Neural progenitor cell (in vitro differentiated cells): Measurements from ENCODE around the gene SND1. TPM values are rescaled to one million over a fixed set of nuclear protein-coding genes. Genes with fewer than 3 reads are reported as not detected.

Source experiments
- DNase-seq: peaks from one replicate; pipeline ENCODE4 v3.0.0-alpha.2; 2016; ENCODE audit warnings: low spot score
- H2AFZ ChIP-seq: fragments of 200-600 bp; sonication (generic); replicated peaks from 2 replicates; pipeline ENCODE4 v1.6.1; 2016; ENCODE audit warnings: antibody characterized with exemption
- H3F3A ChIP-seq: fragments of 200-600 bp; sonication (generic); 2 replicates; pipeline ENCODE4 v1.6.1; 2016; ENCODE audit warnings: antibody characterized with exemption, low read depth
- H3K27ac ChIP-seq: fragments of 200-600 bp; sonication (generic); 2 replicates; pipeline ENCODE4 v1.5.1; 2016; ENCODE audit warnings: mild to moderate bottlenecking
- H3K27me3 ChIP-seq: fragments of 200-600 bp; sonication (generic); 2 replicates; pipeline ENCODE4 v1.6.1; 2016; ENCODE audit warnings: mild to moderate bottlenecking, moderate library complexity
- H3K36me3 ChIP-seq: fragments of 200-600 bp; sonication (generic); 2 replicates; pipeline ENCODE4 v1.5.1; 2016
- H3K4me1 ChIP-seq: fragments of 200-600 bp; sonication (generic); 2 replicates; pipeline ENCODE4 v1.6.1; 2016; ENCODE audit warnings: mixed run types
- H3K4me2 ChIP-seq: fragments of 200-600 bp; sonication (generic); 2 replicates; pipeline ENCODE4 v1.6.1; 2016
- H3K4me3 ChIP-seq: fragments of 200-600 bp; sonication (generic); 2 replicates; pipeline ENCODE4 v1.5.1; 2016
- H3K79me2 ChIP-seq: fragments of 200-600 bp; sonication (generic); 2 replicates; pipeline ENCODE4 v1.6.1; 2016; ENCODE audit warnings: low read depth
- H3K9ac ChIP-seq: fragments of 200-600 bp; sonication (generic); 2 replicates; pipeline ENCODE4 v1.6.1; 2016
- H3K9me3 ChIP-seq: fragments of 200-600 bp; sonication (generic); 2 replicates; pipeline ENCODE4 v1.5.1; 2016; ENCODE audit warnings: low read depth
- H4K20me1 ChIP-seq: fragments of 200-600 bp; sonication (generic); 2 replicates; pipeline ENCODE4 v1.6.1; 2016; ENCODE audit warnings: low read depth
- H3K27ac Mint-ChIP-seq: 3 replicates; pipeline ENCODE4 v1.8.0; 2021; ENCODE audit warnings: mixed read lengths
- H3K27me3 Mint-ChIP-seq: 2 replicates; pipeline ENCODE4 v1.8.0; 2022; ENCODE audit warnings: low read depth, mild to moderate bottlenecking, inconsistent platforms, moderate library complexity, mixed read lengths; ENCODE audit not compliant: insufficient read depth
- H3K36me3 Mint-ChIP-seq: 3 replicates; pipeline ENCODE4 v1.8.0; 2021; ENCODE audit warnings: mixed read lengths
- H3K4me1 Mint-ChIP-seq: 3 replicates; pipeline ENCODE4 v1.8.0; 2021; ENCODE audit warnings: mixed read lengths
- H3K4me3 Mint-ChIP-seq: 3 replicates; pipeline ENCODE4 v1.8.0; 2021; ENCODE audit warnings: mild to moderate bottlenecking, moderate library complexity, mixed read lengths
- H3K9me3 Mint-ChIP-seq: 3 replicates; pipeline ENCODE4 v1.8.0; 2020; ENCODE audit warnings: mixed read lengths
- EZH2 ChIP-seq: fragments of 200-600 bp; sonication (generic); IDR thresholded peaks from 2 replicates; pipeline ENCODE4 v1.6.1; 2017; ENCODE audit warnings: antibody characterized with exemption, mild to moderate bottlenecking, moderate library complexity
- EZH2phosphoT487 ChIP-seq: fragments of 200-600 bp; sonication (generic); IDR thresholded peaks from 2 replicates; pipeline ENCODE4 v1.6.1; 2017; ENCODE audit warnings: antibody characterized with exemption
- total RNA-seq: library from RNA; depleted of rRNA; stranded (reverse); fragments of >200 nt; gene quantifications from 2 replicates; pipeline ENCODE4 v1.2.3, GENCODE V29; 2015; ENCODE audit warnings: low replicate concordance
- TF ChIP-seq, protein P1 (sequence below): fragments of 200-600 bp; sonication (generic); IDR thresholded peaks from 2 replicates; pipeline ENCODE4 v1.5.1; 2017; ENCODE audit warnings: antibody characterized with exemption, mild to moderate bottlenecking

Gene SND1
- total RNA-seq, 1 donor from 2014 or later, result 154 TPM

DNA sequence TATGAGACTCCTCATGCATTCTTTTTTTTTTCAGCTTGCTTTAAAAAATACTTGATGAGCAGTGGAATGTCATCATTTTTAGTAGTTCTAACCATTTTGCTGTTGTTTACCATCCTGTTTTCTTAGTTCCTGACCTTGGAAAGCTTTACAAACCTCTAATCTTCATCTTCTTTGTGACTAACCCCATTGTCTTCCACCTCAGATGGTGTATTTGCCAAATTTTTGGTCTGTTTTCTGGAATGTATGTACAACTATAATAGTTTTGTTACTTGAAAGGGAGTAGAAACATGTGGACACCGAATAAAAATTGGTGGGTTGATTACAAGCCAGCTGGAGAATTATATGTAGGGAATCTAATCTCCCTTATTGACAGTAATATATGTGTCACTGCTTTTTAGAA lies 172.7 kb downstream of the SND1 start:
- Histone ChIP-seq H3K4me1 (peaks cover 28% of the 10 kb centered on the region), H3K79me2 (peaks cover 34% of the 10 kb centered on the region), H3K9me3 (no peaks in the 10 kb centered on the region), H4K20me1 (peaks cover 18% of the 10 kb centered on the region), H3K9ac (no peak overlapping the region), H3K4me2 (no peak overlapping the region), H3K27ac (no peak overlapping the region), H3F3A (no peaks in the 10 kb centered on the region), H3K36me3 (no peaks in the 10 kb centered on the region), H3K27me3 (no peaks in the 10 kb centered on the region), H3K4me3 (no peak overlapping the region), H2AFZ (no peak overlapping the region)
- no peak for DNase-seq
- Mint-ChIP-seq H3K36me3 (no peaks in the 10 kb centered on the region), H3K4me3 (no peak overlapping the region), H3K27me3 (no peaks in the 10 kb centered on the region), H3K27ac (no peak overlapping the region), H3K9me3 (no peaks in the 10 kb centered on the region), H3K4me1 (peaks cover 37% of the 10 kb centered on the region)
- TF ChIP-seq, protein P1, sequence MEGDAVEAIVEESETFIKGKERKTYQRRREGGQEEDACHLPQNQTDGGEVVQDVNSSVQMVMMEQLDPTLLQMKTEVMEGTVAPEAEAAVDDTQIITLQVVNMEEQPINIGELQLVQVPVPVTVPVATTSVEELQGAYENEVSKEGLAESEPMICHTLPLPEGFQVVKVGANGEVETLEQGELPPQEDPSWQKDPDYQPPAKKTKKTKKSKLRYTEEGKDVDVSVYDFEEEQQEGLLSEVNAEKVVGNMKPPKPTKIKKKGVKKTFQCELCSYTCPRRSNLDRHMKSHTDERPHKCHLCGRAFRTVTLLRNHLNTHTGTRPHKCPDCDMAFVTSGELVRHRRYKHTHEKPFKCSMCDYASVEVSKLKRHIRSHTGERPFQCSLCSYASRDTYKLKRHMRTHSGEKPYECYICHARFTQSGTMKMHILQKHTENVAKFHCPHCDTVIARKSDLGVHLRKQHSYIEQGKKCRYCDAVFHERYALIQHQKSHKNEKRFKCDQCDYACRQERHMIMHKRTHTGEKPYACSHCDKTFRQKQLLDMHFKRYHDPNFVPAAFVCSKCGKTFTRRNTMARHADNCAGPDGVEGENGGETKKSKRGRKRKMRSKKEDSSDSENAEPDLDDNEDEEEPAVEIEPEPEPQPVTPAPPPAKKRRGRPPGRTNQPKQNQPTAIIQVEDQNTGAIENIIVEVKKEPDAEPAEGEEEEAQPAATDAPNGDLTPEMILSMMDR, result no peak

DNA sequence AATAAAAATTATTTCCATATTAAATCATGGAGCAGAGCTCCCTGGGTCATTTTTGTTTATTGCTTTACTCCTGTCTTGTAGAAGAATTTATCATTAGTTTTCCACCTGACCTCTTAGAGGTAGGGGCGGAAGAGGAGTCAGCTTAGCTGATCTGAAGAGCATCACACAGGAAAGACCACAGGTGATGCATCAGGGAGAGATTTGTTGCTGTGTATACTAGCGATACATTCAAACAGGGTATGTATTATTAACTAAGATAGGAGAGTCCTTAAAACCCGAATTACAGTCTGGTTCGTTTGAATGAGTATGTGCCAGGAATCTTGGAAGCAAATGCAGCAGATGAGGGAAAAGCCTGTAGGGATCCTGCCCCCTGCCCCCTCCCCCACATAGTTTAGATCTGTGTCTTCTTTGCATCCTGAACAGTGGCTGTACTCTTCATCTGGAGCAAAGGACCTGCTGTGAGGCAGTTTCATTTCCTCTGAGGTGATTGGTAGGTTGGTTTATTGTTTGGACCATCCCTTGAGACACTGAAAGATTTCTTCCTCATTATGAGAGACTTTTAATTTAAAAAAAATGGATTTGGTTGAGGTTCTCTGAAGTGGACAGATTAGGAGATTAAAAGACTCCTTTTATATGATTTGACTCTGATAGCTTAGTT lies 177.0 kb downstream of the SND1 start:
- Mint-ChIP-seq H3K9me3 (no peaks in the 10 kb centered on the region), H3K27me3 (no peaks in the 10 kb centered on the region), H3K4me3 (no peak overlapping the region), H3K4me1 (peaks cover 23% of the 10 kb centered on the region), H3K36me3 (peaks cover 2% of the 10 kb centered on the region), H3K27ac (no peak overlapping the region)
- H2AFZ ChIP-seq, result no peak overlapping the region
- no peaks in the 10 kb centered on the region for H3K27me3 ChIP-seq
- H3K79me2 ChIP-seq, result peaks cover 16% of the 10 kb centered on the region
- TF ChIP-seq EZH2phosphoT487, result no peak
- TF ChIP-seq EZH2, result no peak
- TF ChIP-seq, protein P1, result no peak
- DNase-seq, result no peak
- H3K27ac ChIP-seq, result no peak overlapping the region
- no peaks in the 10 kb centered on the region for H3K9me3 ChIP-seq
- H3F3A ChIP-seq, result no peaks in the 10 kb centered on the region
- peaks cover 11% of the 10 kb centered on the region for H3K4me1 ChIP-seq
- H3K4me3 ChIP-seq, result no peak overlapping the region
- peaks cover 4% of the 10 kb centered on the region for H4K20me1 ChIP-seq
- no peaks in the 10 kb centered on the region for H3K36me3 ChIP-seq
- no peak overlapping the region for H3K9ac ChIP-seq
- no peak overlapping the region for H3K4me2 ChIP-seq

DNA sequence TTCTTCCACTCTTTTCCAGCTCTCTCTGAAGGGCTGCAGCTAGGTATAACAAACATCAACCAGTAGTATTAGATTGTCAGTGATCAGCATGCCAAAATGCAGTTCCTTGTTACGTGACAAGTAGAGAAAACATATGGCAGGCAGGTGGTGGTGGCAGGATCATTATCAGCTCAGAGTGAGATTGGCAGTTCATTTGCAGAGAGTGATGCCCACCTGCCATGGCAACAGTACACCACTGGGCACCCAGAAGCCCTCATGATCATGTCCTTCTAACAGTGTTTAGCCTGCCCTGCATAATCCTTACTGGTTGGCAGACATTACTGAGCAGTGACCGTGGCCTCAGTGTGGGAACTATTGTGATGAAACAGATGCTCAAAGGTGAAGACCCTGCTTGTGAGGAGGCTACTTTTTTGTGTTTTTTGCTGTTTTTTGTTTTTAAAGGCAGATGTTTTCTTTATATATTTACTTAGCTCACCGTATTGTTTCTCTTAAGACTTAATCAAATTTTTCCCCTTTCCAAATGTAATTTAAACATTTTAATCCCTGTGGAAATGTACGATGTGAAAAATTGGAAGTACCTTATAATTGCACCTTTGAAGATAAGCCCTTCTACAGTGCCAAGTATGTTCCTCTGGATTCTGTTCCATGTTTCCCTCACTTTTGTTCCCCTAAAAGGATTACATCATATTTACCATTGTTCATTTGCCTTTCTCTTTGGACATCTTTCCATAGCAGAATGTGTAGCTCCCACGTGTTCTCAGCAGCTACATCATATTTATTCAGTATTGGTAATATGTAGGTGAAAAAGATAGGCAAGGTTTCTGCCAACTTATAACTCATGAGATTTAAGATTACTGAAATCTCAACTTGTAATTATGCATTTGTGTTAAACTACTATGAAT lies 179.6 kb downstream of the SND1 start:
- peaks cover 2% of the 10 kb centered on the region for H3K36me3 Mint-ChIP-seq
- H3K27me3 ChIP-seq, result no peaks in the 10 kb centered on the region
- H3K4me2 ChIP-seq, result no peak overlapping the region
- no peak overlapping the region for H2AFZ ChIP-seq
- peaks cover 4% of the 10 kb centered on the region for H4K20me1 ChIP-seq
- H3K9ac ChIP-seq, result no peak overlapping the region
- no peaks in the 10 kb centered on the region for H3K9me3 Mint-ChIP-seq
- H3K4me1 Mint-ChIP-seq, result peaks cover 28% of the 10 kb centered on the region
- no peak for DNase-seq
- no peak overlapping the region for H3K27ac Mint-ChIP-seq
- H3K4me3 ChIP-seq, result no peak overlapping the region
- peaks cover 20% of the 10 kb centered on the region for H3K79me2 ChIP-seq
- H3K4me3 Mint-ChIP-seq, result no peak overlapping the region
- TF ChIP-seq EZH2phosphoT487 (no peak), EZH2 (no peak)
- TF ChIP-seq, protein P1, result no peak
- no peaks in the 10 kb centered on the region for H3K36me3 ChIP-seq
- H3K27ac ChIP-seq, result no peak overlapping the region
- no peaks in the 10 kb centered on the region for H3K9me3 ChIP-seq
- no peaks in the 10 kb centered on the region for H3F3A ChIP-seq
- H3K27me3 Mint-ChIP-seq, result no peaks in the 10 kb centered on the region
- H3K4me1 ChIP-seq, result peaks cover 11% of the 10 kb centered on the region
